Thymus (tissue), 11 donors: ENCODE results near the gene GAK. TPM values are rescaled to one million over a fixed set of nuclear protein-coding genes. Genes with fewer than 3 reads are reported as not detected.

ENCODE experiments used
- DNase-seq, 9 donors: peaks; one replicate each; pipeline ENCODE4 v3.0.0-alpha.2; 2013; ENCODE audit warnings: low spot score in 9 of 9, low read depth in 6 of 9, missing footprints in 1 of 9
- H3K27ac ChIP-seq, 2 donors: one replicate each; pipeline ENCODE4 v1.5.1; 2013; ENCODE audit warnings: control low read depth in 1 of 2, low read depth in 1 of 2, low read length in 1 of 2, mild to moderate bottlenecking in 1 of 2, moderate library complexity in 1 of 2
- H3K27me3 ChIP-seq, 2 donors: one replicate each; pipeline ENCODE4 v1.5.1; 2013; ENCODE audit warnings: low read length in 1 of 2; ENCODE audit not compliant: control insufficient read depth in 2 of 2, insufficient read depth in 1 of 2
- H3K36me3 ChIP-seq, 2 donors: one replicate each; pipeline ENCODE4 v1.5.1; 2013; ENCODE audit warnings: low read length in 1 of 2, mild to moderate bottlenecking in 1 of 2, moderate library complexity in 1 of 2; ENCODE audit not compliant: control insufficient read depth in 2 of 2, insufficient read depth in 2 of 2
- H3K4me1 ChIP-seq, 2 donors: one replicate each; pipeline ENCODE4 v1.5.1; 2013; ENCODE audit warnings: low read length in 2 of 2; ENCODE audit not compliant: control insufficient read depth in 2 of 2, insufficient read depth in 2 of 2
- H3K4me3 ChIP-seq, 2 donors: one replicate each; pipeline ENCODE4 v1.5.1; 2013; ENCODE audit warnings: low read length in 2 of 2, control low read depth in 1 of 2, mild to moderate bottlenecking in 1 of 2
- H3K9me3 ChIP-seq, 2 donors: one replicate each; pipeline ENCODE4 v1.5.1; 2013; ENCODE audit warnings: low read length in 1 of 2, mild to moderate bottlenecking in 1 of 2; ENCODE audit not compliant: control insufficient read depth in 2 of 2, insufficient read depth in 1 of 2
- WGBS: extraction: QIAGEN DNeasy Blood & Tissue Kit; methylation state at CpG from one replicate; pipeline ENCODE4 v1.1.7; 2013; 5-methylcytosine and 5-hydroxymethylcytosine counted together
- polyA plus RNA-seq: library from polyadenylated mRNA; stranded (reverse); fragments of 200-250 nt; gene quantifications from one replicate; pipeline ENCODE4 v1.2.3, GENCODE V29; 2013
- total RNA-seq: library from RNA; stranded (reverse); fragments of 120-200 nt; gene quantifications from one replicate; pipeline ENCODE4 v1.2.4, GENCODE V29; 2013
- donor health status: healthy.

Gene GAK
- total and polyA plus RNA-seq, 2 donors = 47.5 to 230 TPM

DNA sequence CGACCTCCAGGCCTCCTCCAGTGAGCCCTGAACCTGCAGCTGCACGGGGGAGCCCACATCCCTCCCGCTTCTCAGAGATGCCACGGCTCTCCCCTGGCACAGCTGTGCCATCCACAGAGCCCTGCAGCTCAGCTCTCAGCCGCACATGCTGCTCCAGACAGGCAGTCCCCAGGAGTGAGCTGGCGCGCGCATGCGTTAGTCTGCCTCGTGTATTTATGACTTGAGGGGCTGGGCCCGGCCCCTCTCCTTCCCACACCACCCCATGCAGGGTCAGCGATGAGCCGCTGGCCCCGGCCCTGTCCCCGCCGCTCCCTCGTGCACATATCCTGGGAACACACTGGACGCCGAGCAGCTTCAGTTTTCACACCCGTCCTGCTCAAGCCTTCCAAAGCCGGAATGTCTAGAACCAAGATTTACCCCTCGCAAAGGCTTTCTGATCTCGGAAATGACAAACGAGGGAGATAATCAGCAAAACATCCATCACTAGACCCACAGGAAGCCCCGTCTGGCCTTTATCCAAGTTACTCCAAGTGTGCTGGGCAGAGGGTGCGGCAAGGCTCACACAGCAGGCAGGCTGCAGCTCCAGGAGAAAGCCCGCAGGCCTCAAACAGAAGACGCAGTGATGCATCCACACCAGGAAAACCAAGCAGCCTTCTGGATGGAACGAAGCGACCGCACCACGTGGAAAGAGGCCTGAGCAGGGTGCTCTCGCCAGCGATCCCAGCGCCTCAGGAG, 24.3 kb downstream of the GAK start:
- Histone ChIP-seq H3K27ac (no peak overlapping the region), H3K9me3 (peaks cover 0 to 13% of the 10 kb centered on the region in 2 donors), H3K27me3 (no peaks in the 10 kb centered on the region), H3K36me3 (peaks cover 52 to 74% of the 10 kb centered on the region in 2 donors), H3K4me3 (no peak overlapping the region), H3K4me1 (no peaks in the 10 kb centered on the region)
- no peak for DNase-seq
- WGBS = 92% methylated on average over 35 of the region's 35 CpGs

GRCh38 chr4:907103-907400, 25.1 kb downstream of the GAK start:
- peaks cover 46 to 69% of the 10 kb centered on the region in 2 donors for H3K36me3 ChIP-seq

DNA sequence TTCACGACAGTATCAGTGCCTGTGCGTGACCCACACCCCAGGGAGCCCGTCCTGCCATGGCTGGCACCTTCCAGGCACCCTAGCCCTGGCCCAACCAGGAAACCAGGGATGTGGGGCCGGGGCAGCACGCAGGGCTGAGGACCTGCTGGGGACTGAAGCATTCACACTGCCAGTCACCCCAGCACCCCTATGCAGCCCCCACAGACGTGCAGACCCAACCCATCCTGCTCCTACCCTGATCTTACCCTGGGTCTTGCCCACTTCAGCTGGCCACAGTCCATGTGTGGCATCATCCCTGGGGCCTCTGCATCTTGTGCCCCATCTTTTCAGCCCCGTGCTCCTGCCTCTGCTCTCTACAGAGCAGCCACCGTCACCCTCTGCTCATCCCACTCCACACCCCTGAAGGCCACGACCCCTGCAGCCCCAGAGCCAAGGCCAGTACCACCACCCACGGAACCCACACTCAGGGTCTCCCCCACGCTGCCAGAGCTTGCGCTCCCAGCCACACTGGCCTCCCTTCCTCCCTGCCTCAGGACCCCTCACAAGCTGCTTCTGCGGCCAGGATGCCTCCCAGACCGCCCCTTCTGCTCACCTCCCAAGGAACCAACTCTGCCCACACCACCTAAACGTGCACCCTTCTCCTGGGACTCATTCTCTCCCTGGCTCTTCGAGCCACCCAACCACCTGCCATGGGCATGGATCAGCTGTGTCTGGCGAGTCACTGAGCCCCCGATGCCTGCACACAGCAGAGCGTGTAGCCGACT, 25.6 kb downstream of the GAK start:
- no peak for DNase-seq
- Histone ChIP-seq H3K9me3 (peaks cover 0 to 13% of the 10 kb centered on the region in 2 donors), H3K4me3 (no peak overlapping the region), H3K27ac (no peak overlapping the region), H3K4me1 (no peaks in the 10 kb centered on the region), H3K36me3 (peaks cover 42 to 64% of the 10 kb centered on the region in 2 donors), H3K27me3 (no peaks in the 10 kb centered on the region)
- 97% methylated on average over 20 of the region's 20 CpGs for WGBS

More at GRCh38 chr4:907103-907400, 25.1 kb downstream of the GAK start:
- Histone ChIP-seq H3K27me3 (no peaks in the 10 kb centered on the region), H3K4me3 (no peak overlapping the region), H3K4me1 (no peaks in the 10 kb centered on the region), H3K27ac (no peak overlapping the region), H3K9me3 (peaks cover 0 to 13% of the 10 kb centered on the region in 2 donors)
- no peak for DNase-seq
- WGBS = 94% methylated on average over 7 of the region's 7 CpGs

DNA sequence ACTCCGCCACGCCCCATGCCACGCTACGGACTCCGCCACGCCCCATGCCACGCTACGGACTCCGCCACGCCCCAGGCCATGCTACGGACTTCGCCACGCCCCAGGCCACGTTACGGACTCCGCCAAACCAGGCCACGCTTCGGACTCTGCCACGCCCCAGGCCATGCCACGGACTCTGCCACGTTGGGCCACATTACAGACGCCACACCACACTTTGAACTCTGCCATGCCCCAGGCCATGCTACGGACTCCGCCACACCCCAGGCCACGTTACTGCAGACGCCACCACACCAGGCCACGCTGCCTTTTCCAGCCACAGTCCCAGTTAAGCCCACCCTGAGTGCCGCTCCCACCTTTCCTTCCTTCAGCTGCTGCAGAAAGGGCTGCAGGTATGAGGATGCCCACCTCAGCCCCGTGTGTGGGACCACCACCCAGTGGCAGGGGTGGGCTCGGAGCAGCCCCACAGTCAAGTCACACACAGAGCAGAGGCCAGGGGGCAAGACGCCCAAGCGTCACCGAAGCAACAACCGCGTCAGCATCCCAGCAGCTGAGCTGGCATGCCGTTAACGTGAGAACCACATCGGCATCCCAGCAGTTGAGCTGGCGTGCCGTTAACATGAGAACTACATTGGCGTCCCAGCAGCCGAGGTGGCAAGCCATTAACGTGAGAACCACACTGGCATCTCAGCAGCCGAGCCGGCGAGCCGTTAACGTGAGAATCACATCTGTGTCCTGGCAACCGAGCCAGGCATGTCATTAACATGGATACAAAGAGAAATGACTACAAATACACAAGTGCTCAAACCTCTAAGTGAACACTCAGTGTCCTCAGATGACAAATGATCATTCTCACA, 26.4 kb downstream of the GAK start:
- Histone ChIP-seq H3K4me3 (no peak overlapping the region), H3K9me3 (peaks cover 0 to 13% of the 10 kb centered on the region in 2 donors), H3K27me3 (no peaks in the 10 kb centered on the region), H3K4me1 (no peaks in the 10 kb centered on the region), H3K27ac (no peak overlapping the region), H3K36me3 (peaks cover 39 to 64% of the 10 kb centered on the region in 2 donors)
- no peak for DNase-seq
- 98% methylated on average over 49 of the region's 49 CpGs for WGBS

- H3K36me3 ChIP-seq = peaks cover 30 to 63% of the 10 kb centered on the region in 2 donors
- no peak for DNase-seq
- no peaks in the 10 kb centered on the region for H3K27me3 ChIP-seq
- peaks cover 0 to 13% of the 10 kb centered on the region in 2 donors for H3K9me3 ChIP-seq
- 97% methylated on average over 42 of the region's 42 CpGs for whole genome bisulfite sequencing
- H3K4me1 ChIP-seq = no peaks in the 10 kb centered on the region
- H3K4me3 ChIP-seq = no peak overlapping the region
- no peak overlapping the region for H3K27ac ChIP-seq
Measured at GRCh38 chr4:903066-904046, 28.8 kb downstream of the GAK start.

DNA sequence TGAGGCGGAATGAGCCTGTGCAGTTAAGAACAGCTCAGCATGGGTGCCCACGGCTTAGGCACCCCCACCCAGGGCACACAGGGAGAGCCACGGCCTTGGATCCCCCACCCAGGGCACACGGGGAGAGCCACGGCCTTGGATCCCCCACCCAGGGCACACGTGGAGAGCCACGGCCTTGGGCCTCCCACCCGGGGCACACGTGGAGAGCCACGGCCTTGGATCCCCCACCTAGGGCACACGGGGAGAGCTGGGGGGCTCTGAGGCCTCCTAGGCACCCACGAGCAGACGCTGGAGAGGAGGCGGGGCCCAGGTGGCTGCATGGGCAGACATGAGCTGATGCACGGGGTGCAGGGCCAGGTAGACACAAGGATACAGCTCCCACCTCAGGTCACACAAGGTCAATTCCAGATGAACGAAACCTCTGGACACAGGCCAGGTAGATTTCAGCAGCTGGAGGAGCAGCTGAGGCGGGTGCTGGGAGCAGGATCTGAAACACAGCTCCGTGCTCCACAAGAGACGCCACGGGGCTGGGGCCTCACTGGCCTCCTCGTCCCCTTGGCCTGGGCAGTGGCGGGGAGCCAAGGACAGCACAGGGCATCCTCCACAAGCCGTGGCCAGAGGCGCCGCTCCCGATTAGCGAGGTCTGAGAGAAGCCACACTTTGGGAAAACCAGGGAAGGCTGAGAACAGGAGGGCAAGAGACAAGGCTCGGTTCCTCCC, 30.8 kb downstream of the GAK start:
- Histone ChIP-seq H3K36me3 (peaks cover 36 to 66% of the 10 kb centered on the region in 2 donors), H3K27ac (no peak overlapping the region), H3K4me1 (no peaks in the 10 kb centered on the region), H3K9me3 (peaks cover 1 to 10% of the 10 kb centered on the region in 2 donors), H3K4me3 (no peak overlapping the region), H3K27me3 (no peaks in the 10 kb centered on the region)
- DNase-seq = no peak
- WGBS = 98% methylated on average over 28 of the region's 28 CpGs

DNA sequence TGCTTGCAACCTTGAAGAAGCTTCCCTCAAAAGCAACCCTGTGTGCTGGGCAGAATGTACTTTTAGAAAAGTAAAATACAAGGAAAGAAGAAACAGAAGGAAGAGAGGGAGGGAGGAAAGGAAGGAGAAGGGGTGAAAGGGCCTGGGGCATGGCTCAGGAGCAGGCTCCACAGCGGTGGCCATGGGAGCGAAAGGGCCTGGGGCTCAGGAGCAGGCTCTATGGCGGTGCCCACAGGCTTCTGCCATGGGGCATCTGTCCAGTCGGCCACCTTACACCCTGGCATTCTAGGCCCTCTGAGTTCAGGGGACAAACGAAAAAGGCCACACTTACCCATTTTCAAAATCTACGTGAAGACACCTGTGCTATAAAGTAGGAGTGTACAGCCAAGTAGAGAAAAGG, 31.4 kb downstream of the GAK start:
- H3K4me1 ChIP-seq = no peaks in the 10 kb centered on the region
- H3K4me3 ChIP-seq = no peak overlapping the region
- H3K27ac ChIP-seq = no peak overlapping the region
- no peak for DNase-seq
- H3K27me3 ChIP-seq = no peaks in the 10 kb centered on the region
- H3K9me3 ChIP-seq = peaks cover 1 to 5% of the 10 kb centered on the region in 2 donors
- H3K36me3 ChIP-seq = peaks cover 42 to 73% of the 10 kb centered on the region in 2 donors
- 98% methylated on average over 6 of the region's 6 CpGs for WGBS

- Histone ChIP-seq H3K9me3 (peaks cover 0 to 1% of the 10 kb centered on the region in 2 donors), H3K4me3 (no peak overlapping the region), H3K36me3 (peaks cover 48 to 75% of the 10 kb centered on the region in 2 donors), H3K4me1 (no peaks in the 10 kb centered on the region), H3K27me3 (no peaks in the 10 kb centered on the region), H3K27ac (no peak overlapping the region)
- WGBS = 96% methylated on average over 26 of the region's 26 CpGs
- no peak for DNase-seq
Measured at GRCh38 chr4:900073-900472, 32.0 kb downstream of the GAK start.
